DND-41 (cell line): ENCODE measurements around the gene ANGPTL5.

ENCODE experiments used
- EZH2 ChIP-seq: IDR thresholded peaks from 3 replicates; pipeline ENCODE4 v1.6.1; 2012; ENCODE audit warnings: borderline replicate concordance, low read depth, mild to moderate bottlenecking, moderate library complexity, low read length, inconsistent platforms; ENCODE audit not compliant: severe bottlenecking
- TF ChIP-seq, protein P1 (sequence below): IDR thresholded peaks from 2 replicates; pipeline ENCODE4 v1.5.1; 2012; ENCODE audit warnings: borderline replicate concordance, low read length, moderate library complexity, mild to moderate bottlenecking; ENCODE audit not compliant: poor library complexity, severe bottlenecking; ENCODE audit errors: extremely low read depth

DNA sequence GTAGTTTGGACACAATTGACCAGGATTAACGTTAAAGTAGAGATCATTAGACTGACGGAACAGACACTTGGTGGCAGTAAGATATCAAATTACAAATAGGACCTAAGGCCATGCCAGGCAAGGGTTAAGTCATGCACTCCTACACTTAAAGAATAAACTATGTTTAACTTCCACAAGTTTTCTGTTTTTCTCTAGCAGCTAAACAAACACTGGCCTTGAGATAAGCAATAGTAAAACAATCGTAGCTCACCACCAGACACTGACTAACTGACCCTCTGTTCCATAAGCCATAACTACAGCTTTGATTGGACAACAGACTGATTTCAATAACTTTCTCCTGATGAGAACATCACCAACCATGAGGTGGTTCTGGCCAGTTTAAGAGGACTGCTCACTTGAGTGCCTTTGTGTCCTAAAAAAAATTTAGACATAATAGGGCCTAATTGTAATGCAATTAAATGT lies 3.5 kb downstream of the ANGPTL5 start:
- TF ChIP-seq, protein P1, sequence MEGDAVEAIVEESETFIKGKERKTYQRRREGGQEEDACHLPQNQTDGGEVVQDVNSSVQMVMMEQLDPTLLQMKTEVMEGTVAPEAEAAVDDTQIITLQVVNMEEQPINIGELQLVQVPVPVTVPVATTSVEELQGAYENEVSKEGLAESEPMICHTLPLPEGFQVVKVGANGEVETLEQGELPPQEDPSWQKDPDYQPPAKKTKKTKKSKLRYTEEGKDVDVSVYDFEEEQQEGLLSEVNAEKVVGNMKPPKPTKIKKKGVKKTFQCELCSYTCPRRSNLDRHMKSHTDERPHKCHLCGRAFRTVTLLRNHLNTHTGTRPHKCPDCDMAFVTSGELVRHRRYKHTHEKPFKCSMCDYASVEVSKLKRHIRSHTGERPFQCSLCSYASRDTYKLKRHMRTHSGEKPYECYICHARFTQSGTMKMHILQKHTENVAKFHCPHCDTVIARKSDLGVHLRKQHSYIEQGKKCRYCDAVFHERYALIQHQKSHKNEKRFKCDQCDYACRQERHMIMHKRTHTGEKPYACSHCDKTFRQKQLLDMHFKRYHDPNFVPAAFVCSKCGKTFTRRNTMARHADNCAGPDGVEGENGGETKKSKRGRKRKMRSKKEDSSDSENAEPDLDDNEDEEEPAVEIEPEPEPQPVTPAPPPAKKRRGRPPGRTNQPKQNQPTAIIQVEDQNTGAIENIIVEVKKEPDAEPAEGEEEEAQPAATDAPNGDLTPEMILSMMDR = no peak
- TF ChIP-seq EZH2 = no peak
